OCI-LY7 (cell line): ENCODE results near the gene SRSF9. TPM values are rescaled to one million over a fixed set of nuclear protein-coding genes. Genes with fewer than 3 reads are reported as not detected.

Experiments
- BruUV-seq: library from RNA; stranded (reverse); fragments of 400-500 nt; replicated peaks from 2 replicates; lab custom pipeline; 2021; lab: Mats Ljungman, UMichigan
- CTCF ChIA-PET: fragments of 300-600 bp; sonication (Branson Sonifier 250); formaldehyde crosslinking; loops from one replicate; lab custom pipeline; 2022; ENCODE audit warnings: antibody characterized with exemption; ENCODE audit not compliant: unreplicated experiment; lab: Charles Lee
- POLR2A ChIA-PET: fragments of 300-600 bp; sonication (Branson Sonifier 250); formaldehyde crosslinking; loops from one replicate; lab custom pipeline; 2022; ENCODE audit warnings: antibody characterized with exemption; lab: Charles Lee
- DNase-seq: peaks from one replicate; pipeline ENCODE4 v3.0.0-alpha.2; 2015; ENCODE audit warnings: low spot score
- H2AFZ ChIP-seq: fragments of 200-600 bp; sonication (generic), shearing (Covaris generic); 2 replicates; pipeline ENCODE4 v1.6.1; 2014; ENCODE audit warnings: mild to moderate bottlenecking, antibody characterized with exemption, low read length, moderate library complexity
- H3K27ac ChIP-seq: fragments of 200-600 bp; sonication (generic); 2 replicates; pipeline ENCODE4 v1.5.1; 2014; ENCODE audit warnings: mixed run types, low read depth, mild to moderate bottlenecking, moderate library complexity, low read length, inconsistent platforms; ENCODE audit not compliant: poor library complexity, severe bottlenecking
- H3K36me3 ChIP-seq: fragments of 200-600 bp; sonication (generic); 2 replicates; pipeline ENCODE4 v1.6.1; 2014; ENCODE audit warnings: mild to moderate bottlenecking, antibody characterized with exemption, low read length, moderate library complexity, mixed read lengths; ENCODE audit not compliant: insufficient read depth
- H3K4me1 ChIP-seq: fragments of 200-600 bp; sonication (generic); 2 replicates; pipeline ENCODE4 v1.5.1; 2014; ENCODE audit warnings: mild to moderate bottlenecking, low read length; ENCODE audit not compliant: insufficient read depth, poor library complexity, severe bottlenecking
- H3K4me2 ChIP-seq: fragments of 200-600 bp; sonication (generic); 2 replicates; pipeline ENCODE4 v1.6.1; 2014; ENCODE audit warnings: mild to moderate bottlenecking, low read length
- H3K4me3 ChIP-seq: fragments of 200-600 bp; sonication (generic); 2 replicates; pipeline ENCODE4 v1.5.1; 2014; ENCODE audit warnings: mild to moderate bottlenecking, low read depth, low read length; ENCODE audit not compliant: poor library complexity, severe bottlenecking
- H3K79me2 ChIP-seq: fragments of 200-600 bp; sonication (generic); 2 replicates; pipeline ENCODE4 v1.6.1; 2016; ENCODE audit warnings: low read depth, mild to moderate bottlenecking, low read length, moderate library complexity, mixed read lengths; ENCODE audit not compliant: insufficient read depth
- H3K9me2 ChIP-seq: fragments of 200-600 bp; sonication (generic); 2 replicates; pipeline ENCODE4 v1.6.1; 2016; ENCODE audit warnings: mild to moderate bottlenecking, low read length, mixed read lengths; ENCODE audit not compliant: insufficient read depth
- H3K9me3 ChIP-seq: fragments of 200-600 bp; sonication (generic); 2 replicates; pipeline ENCODE4 v1.6.1; 2014; ENCODE audit warnings: mild to moderate bottlenecking, mixed run types, low read length, mixed read lengths
- H4K20me1 ChIP-seq: fragments of 200-600 bp; sonication (generic); 2 replicates; pipeline ENCODE4 v1.6.1; 2014; ENCODE audit warnings: mild to moderate bottlenecking, antibody characterized with exemption, low read length, moderate library complexity, mixed read lengths; ENCODE audit not compliant: insufficient read depth
- CTCF ChIP-seq: fragments of 200-600 bp; sonication (generic); conservative IDR thresholded peaks from 2 replicates; pipeline ENCODE4 v1.5.1; 2014; ENCODE audit warnings: mild to moderate bottlenecking, antibody characterized with exemption, low read length, moderate library complexity, mixed read lengths
- EZH2phosphoT487 ChIP-seq: fragments of 200-600 bp; sonication (generic); IDR thresholded peaks from 2 replicates; pipeline ENCODE4 v1.6.1; 2018; ENCODE audit warnings: low read depth, borderline replicate concordance, mild to moderate bottlenecking, mixed run types, antibody characterized with exemption, low read length, moderate library complexity, mixed read lengths
- intact Hi-C: fragments of 100-400 bp; cut with micrococcal nuclease; formaldehyde crosslinking; loops from one replicate; pipeline ENCODE4 v1.10.0; 2022; ENCODE audit not compliant: unreplicated experiment
- total RNA-seq, 2 experiments: library from RNA; depleted of rRNA in 1 of 2; stranded (reverse); fragments of >200 nt in 1 of 2; shearing (Covaris generic) in 1 of 2; gene quantifications; 2 replicates each; pipeline ENCODE4 v1.2.3, GENCODE V29; 2014 to 2022

SRSF9 gene
- total RNA-seq, 2 experiments from 2014 or later = 203 to 295 TPM

- Histone ChIP-seq H3K79me2 (peaks cover 59% of the 10 kb centered on the region), H4K20me1 (peaks cover 38% of the 10 kb centered on the region), H3K9me2 (no peaks in the 10 kb centered on the region), H3K9me3 (no peaks in the 10 kb centered on the region), H3K4me3 (no peak overlapping the region), H2AFZ (no peak overlapping the region), H3K27ac (no peak overlapping the region), H3K4me2 (no peak overlapping the region), H3K36me3 (peaks cover 98% of the 10 kb centered on the region), H3K4me1 (peaks cover 23% of the 10 kb centered on the region)
- intact Hi-C loops = no loop called here
- no peak for DNase-seq
- no peak for TF ChIP-seq EZH2phosphoT487
- TF ChIP-seq CTCF = no peak
- POLR2A ChIA-PET = no interaction called here
- CTCF ChIA-PET = no interaction called here
- BruUV-seq = no TSS peak
Measured at GRCh38 chr12:120463712-120464111, 5.8 kb downstream of the SRSF9 start.

GRCh38 chr12:120462099-120462640 is 7.4 kb downstream of the SRSF9 start:
- Histone ChIP-seq H3K4me1 (peaks cover 13% of the 10 kb centered on the region), H4K20me1 (peaks cover 31% of the 10 kb centered on the region), H3K36me3 (peaks cover 99% of the 10 kb centered on the region), H3K27ac (no peak overlapping the region), H3K9me3 (no peaks in the 10 kb centered on the region), H3K4me3 (no peak overlapping the region), H2AFZ (no peak overlapping the region), H3K4me2 (no peak overlapping the region), H3K9me2 (no peaks in the 10 kb centered on the region), H3K79me2 (peaks cover 43% of the 10 kb centered on the region)
- no peak for TF ChIP-seq CTCF
- no peak for TF ChIP-seq EZH2phosphoT487
- POLR2A ChIA-PET = interaction anchor here (0.8 kb wide), 1 partner anchor 16 kb away, joined by 3 read pairs; the partner anchor contains the start of genes GATC and TRIAP1
- BruUV-seq = no TSS peak
- no peak for DNase-seq
- CTCF ChIA-PET = no interaction called here
- intact Hi-C loops = no loop called here

- ChIA-PET CTCF (no interaction called here), POLR2A (interaction anchor here (1.2 kb wide), 1 partner anchor 23 kb away, joined by 9 read pairs; no protein-coding TSS in a partner anchor)
- no peaks in the 10 kb centered on the region for H3K9me2 ChIP-seq
- H2AFZ ChIP-seq = no peak overlapping the region
- no peaks in the 10 kb centered on the region for H3K9me3 ChIP-seq
- H3K4me2 ChIP-seq = no peak overlapping the region
- intact Hi-C loops = no loop called here
- no peak overlapping the region for H3K4me3 ChIP-seq
- peaks cover 99% of the 10 kb centered on the region for H3K36me3 ChIP-seq
- no peak for DNase-seq
- no peaks in the 10 kb centered on the region for H3K4me1 ChIP-seq
- no peak for TF ChIP-seq EZH2phosphoT487
- TF ChIP-seq CTCF = no peak
- peaks cover 23% of the 10 kb centered on the region for H3K79me2 ChIP-seq
- no TSS peak for BruUV-seq
- H3K27ac ChIP-seq = no peak overlapping the region
- peaks cover 21% of the 10 kb centered on the region; the same call in 1 of the 2 replicates for H4K20me1 ChIP-seq
Measured at GRCh38 chr12:120460157-120460556, 9.4 kb downstream of the SRSF9 start.
